ENCODE data around the gene GPR45.
"Not testable (repeated sequence)": the region's sequence is repeated elsewhere in the genome, so short reads cannot be mapped to it uniquely, and the experiment has no call there.

The GPR45 gene

GRCh38 chr2:105243961-105244360 is 2.4 kb downstream of the GPR45 start:
- H3K27ac Mint-ChIP-seq: no peak overlapping the region
- H3K36me3 Mint-ChIP-seq (ENCODE audit: low read depth): no peaks in the 10 kb centered on the region
- no peaks in the 10 kb centered on the region for H3K4me1 Mint-ChIP-seq (ENCODE audit: low read depth)
- H3K4me3 Mint-ChIP-seq: no peak overlapping the region
- no peaks in the 10 kb centered on the region for H3K9me3 Mint-ChIP-seq
- H3K27me3 Mint-ChIP-seq: peaks cover under 1% of the 10 kb centered on the region
- intact Hi-C loops (cut with micrococcal nuclease): no loop called here

GRCh38 chr2:105244451-105244850 is 2.9 kb downstream of the GPR45 start:
- no peaks in the 10 kb centered on the region for H3K4me1 Mint-ChIP-seq (ENCODE audit: low read depth)
- no peaks in the 10 kb centered on the region for H3K27me3 Mint-ChIP-seq
- no peaks in the 10 kb centered on the region for H3K36me3 Mint-ChIP-seq (ENCODE audit: low read depth)
- intact Hi-C loops (cut with micrococcal nuclease): no loop called here
- H3K9me3 Mint-ChIP-seq: no peaks in the 10 kb centered on the region
- no peak overlapping the region for H3K27ac Mint-ChIP-seq
- H3K4me3 Mint-ChIP-seq: no peak overlapping the region

DNA sequence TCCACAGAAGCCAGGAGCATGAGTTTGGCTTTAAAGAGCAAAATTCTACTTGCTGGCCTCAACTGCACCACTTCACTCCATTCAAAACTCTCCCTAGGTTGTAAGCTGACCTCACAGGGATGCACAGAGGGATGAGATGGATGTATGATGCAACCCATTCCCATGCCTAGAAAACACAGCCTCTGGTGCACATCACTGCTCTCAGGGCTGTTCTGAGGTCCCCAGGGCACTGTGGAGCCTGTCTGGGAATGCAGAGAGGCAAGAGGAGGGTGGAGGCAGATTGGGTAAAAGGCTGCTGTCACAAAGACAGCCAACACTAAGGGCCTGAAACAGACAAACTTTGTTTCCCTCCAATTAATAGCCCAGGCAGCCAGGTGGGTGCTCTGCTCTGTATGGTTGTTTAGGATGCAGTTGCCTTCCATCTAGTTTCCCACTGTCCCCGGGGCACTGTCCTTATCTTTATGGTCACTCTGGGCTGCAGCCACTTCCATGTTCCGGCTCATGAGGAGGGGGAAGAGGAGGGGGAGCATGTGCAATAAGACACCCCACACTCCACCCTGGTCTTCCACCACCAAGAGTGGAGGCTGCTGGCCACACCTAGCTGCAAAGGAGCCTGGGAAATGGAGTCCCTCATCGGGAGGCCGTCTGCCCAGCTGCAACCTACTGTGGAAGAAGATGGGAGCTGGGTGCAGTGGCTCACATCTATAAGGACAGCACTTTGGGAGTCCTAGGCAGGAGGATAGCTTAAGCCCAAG is 7.0 kb downstream of the GPR45 start:
- no peaks in the 10 kb centered on the region for H3K9me3 Mint-ChIP-seq

GRCh38 chr2:105249181-105249580 is 7.6 kb downstream of the GPR45 start:
- intact Hi-C loops (cut with micrococcal nuclease): no loop called here
- H3K4me1 Mint-ChIP-seq (ENCODE audit: low read depth): no peaks in the 10 kb centered on the region
- H3K9me3 Mint-ChIP-seq: no peaks in the 10 kb centered on the region
- H3K27ac Mint-ChIP-seq: no peak overlapping the region
- no peaks in the 10 kb centered on the region for H3K27me3 Mint-ChIP-seq
- no peaks in the 10 kb centered on the region for H3K36me3 Mint-ChIP-seq (ENCODE audit: low read depth)
- H3K4me3 Mint-ChIP-seq: no peak overlapping the region

More for the DNA sequence above, 7.0 kb downstream of the GPR45 start:
- Mint-ChIP-seq H3K4me1 (ENCODE audit: low read depth) (no peaks in the 10 kb centered on the region), H3K27me3 (no peaks in the 10 kb centered on the region), H3K36me3 (ENCODE audit: low read depth) (no peaks in the 10 kb centered on the region), H3K27ac (no peak overlapping the region), H3K4me3 (no peak overlapping the region)
- intact Hi-C loops (cut with micrococcal nuclease): no loop called here

DNA sequence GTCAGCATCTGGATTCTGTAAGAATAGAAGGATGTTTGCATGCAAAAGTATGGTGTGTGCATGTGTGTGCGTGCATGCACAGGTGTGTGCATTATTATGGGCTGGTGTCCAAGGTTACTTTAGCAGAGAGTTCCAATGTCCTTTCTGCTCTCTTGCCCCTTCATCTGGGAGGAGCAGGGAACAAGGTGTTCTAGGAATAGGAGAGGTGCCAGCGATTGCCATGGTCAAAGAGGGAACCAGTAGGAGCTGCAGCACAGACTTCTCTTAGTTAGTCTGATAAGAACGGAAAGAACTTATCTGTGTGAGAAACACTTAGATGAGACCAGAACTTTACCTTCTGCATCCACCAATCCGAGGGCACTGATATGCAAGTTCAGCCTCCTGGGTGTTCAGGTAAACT is 8.3 kb downstream of the GPR45 start:
- H3K4me3 Mint-ChIP-seq: no peak overlapping the region
- no peaks in the 10 kb centered on the region for H3K36me3 Mint-ChIP-seq (ENCODE audit: low read depth)
- no peaks in the 10 kb centered on the region for H3K9me3 Mint-ChIP-seq
- H3K27ac Mint-ChIP-seq: no peak overlapping the region
- intact Hi-C loops (cut with micrococcal nuclease): no loop called here
- no peaks in the 10 kb centered on the region for H3K27me3 Mint-ChIP-seq
- no peaks in the 10 kb centered on the region for H3K4me1 Mint-ChIP-seq (ENCODE audit: low read depth)

GRCh38 chr2:105251016-105251648 is 9.6 kb downstream of the GPR45 start:
- intact Hi-C loops (cut with micrococcal nuclease); H3K27me3 Mint-ChIP-seq; H3K9me3 Mint-ChIP-seq; H3K27ac Mint-ChIP-seq; H3K36me3 Mint-ChIP-seq (ENCODE audit: low read depth); H3K4me3 Mint-ChIP-seq; H3K4me1 Mint-ChIP-seq (ENCODE audit: low read depth): not testable (repeated sequence)

- Mint-ChIP-seq H3K27ac (no peak overlapping the region), H3K4me3 (no peak overlapping the region), H3K9me3 (no peaks in the 10 kb centered on the region), H3K27me3 (no peaks in the 10 kb centered on the region), H3K36me3 (ENCODE audit: low read depth) (no peaks in the 10 kb centered on the region), H3K4me1 (ENCODE audit: low read depth) (peaks cover 3% of the 10 kb centered on the region)
- intact Hi-C loops (cut with micrococcal nuclease): no loop called here
Measured at GRCh38 chr2:105252271-105252670, 10.7 kb downstream of the GPR45 start.

- Mint-ChIP-seq H3K27me3 (no peaks in the 10 kb centered on the region), H3K4me3 (no peak overlapping the region), H3K36me3 (ENCODE audit: low read depth) (no peaks in the 10 kb centered on the region), H3K4me1 (ENCODE audit: low read depth) (peaks cover 10% of the 10 kb centered on the region), H3K9me3 (no peaks in the 10 kb centered on the region), H3K27ac (no peak overlapping the region)
- intact Hi-C loops (cut with micrococcal nuclease): no loop called here
Measured at GRCh38 chr2:105254531-105255210, 13.1 kb downstream of the GPR45 start.

DNA sequence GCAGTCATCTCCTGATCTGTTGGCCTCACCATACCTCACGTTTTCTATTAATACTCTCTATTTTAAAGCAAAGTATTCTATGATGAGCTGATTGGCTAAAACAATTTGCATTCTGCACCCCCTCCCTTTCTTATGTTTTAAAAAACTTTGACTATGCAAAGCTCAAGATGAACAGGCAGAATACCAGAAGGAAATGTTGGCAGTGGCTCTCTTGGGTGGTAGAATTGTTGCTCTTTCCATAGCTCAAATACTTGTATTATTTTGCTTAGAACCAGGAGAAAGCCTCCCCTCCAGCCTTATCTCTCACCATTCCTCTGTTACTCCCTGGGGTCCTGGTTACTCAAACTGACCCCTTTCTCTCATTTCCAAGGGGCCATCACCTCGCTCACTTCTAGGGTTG is 14.4 kb downstream of the GPR45 start:
- intact Hi-C loops (cut with micrococcal nuclease): no loop called here
- H3K4me3 Mint-ChIP-seq: no peak overlapping the region
- no peaks in the 10 kb centered on the region for H3K27me3 Mint-ChIP-seq
- no peak overlapping the region for H3K27ac Mint-ChIP-seq
- H3K9me3 Mint-ChIP-seq: no peaks in the 10 kb centered on the region
- H3K4me1 Mint-ChIP-seq (ENCODE audit: low read depth): peaks cover 10% of the 10 kb centered on the region
- H3K36me3 Mint-ChIP-seq (ENCODE audit: low read depth): no peaks in the 10 kb centered on the region

GRCh38 chr2:105256431-105257047 is 15.0 kb downstream of the GPR45 start:
- no peak overlapping the region for H3K4me3 Mint-ChIP-seq
- peaks cover 10% of the 10 kb centered on the region for H3K4me1 Mint-ChIP-seq (ENCODE audit: low read depth)
- no peak overlapping the region for H3K27ac Mint-ChIP-seq
- no peaks in the 10 kb centered on the region for H3K27me3 Mint-ChIP-seq
- no peaks in the 10 kb centered on the region for H3K9me3 Mint-ChIP-seq
- intact Hi-C loops (cut with micrococcal nuclease): no loop called here
- no peaks in the 10 kb centered on the region for H3K36me3 Mint-ChIP-seq (ENCODE audit: low read depth)

- Mint-ChIP-seq H3K4me1 (ENCODE audit: low read depth) (peaks cover 10% of the 10 kb centered on the region), H3K36me3 (ENCODE audit: low read depth) (peaks cover 10% of the 10 kb centered on the region), H3K9me3 (no peaks in the 10 kb centered on the region), H3K4me3 (no peak overlapping the region), H3K27me3 (no peaks in the 10 kb centered on the region), H3K27ac (no peak overlapping the region)
- intact Hi-C loops (cut with micrococcal nuclease): no loop called here
Measured at GRCh38 chr2:105257981-105258380, 16.4 kb downstream of the GPR45 start.

DNA sequence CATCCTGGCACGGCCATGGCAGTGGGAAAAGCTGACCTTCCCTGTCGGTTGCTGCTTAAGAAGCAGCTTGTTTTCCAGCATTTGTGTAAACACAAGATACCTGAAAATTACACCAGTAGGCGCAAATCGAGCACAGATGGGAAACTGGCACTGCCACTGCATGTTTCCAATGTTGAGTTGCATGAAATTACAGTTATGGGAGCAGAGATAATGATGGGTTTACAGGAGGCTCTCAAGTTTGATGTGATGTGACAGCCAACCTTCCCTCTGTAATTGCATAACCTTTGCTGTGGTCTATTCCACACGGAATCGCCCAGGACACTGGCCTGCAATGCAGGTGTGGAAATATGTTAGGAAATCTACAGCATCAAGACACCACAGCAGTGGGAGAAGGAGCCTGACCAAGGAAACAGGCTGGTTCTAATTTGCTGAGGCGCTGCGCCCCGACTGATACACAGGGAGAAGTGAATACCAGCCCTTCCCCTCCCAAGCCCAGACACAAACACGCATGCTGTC is 17.4 kb downstream of the GPR45 start:
- Mint-ChIP-seq H3K9me3 (no peaks in the 10 kb centered on the region), H3K27me3 (no peaks in the 10 kb centered on the region), H3K4me3 (no peak overlapping the region), H3K27ac (no peak overlapping the region), H3K36me3 (ENCODE audit: low read depth) (peaks cover 19% of the 10 kb centered on the region), H3K4me1 (ENCODE audit: low read depth) (peaks cover 10% of the 10 kb centered on the region)
- intact Hi-C loops (cut with micrococcal nuclease): no loop called here

DNA sequence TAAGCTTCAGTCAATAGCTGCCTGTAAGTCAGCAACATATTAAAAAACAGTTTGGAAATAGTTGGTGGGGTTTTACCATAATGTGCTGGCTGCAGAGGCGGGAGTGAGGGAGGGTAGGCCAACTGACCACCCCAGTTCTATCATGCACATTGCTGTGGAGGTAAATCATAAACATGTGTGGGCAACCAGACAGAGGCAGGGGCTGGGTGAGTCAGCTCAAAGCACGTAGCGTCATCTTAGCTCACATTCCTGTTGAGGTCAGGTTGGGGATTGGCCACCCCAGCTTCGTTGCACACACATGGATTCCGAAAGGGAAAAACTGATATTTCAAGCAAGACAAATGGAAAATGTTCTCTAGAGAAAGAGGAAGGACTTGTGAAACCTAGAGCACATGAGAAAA is 19.5 kb downstream of the GPR45 start:
- Mint-ChIP-seq H3K9me3 (no peaks in the 10 kb centered on the region), H3K4me3 (no peak overlapping the region), H3K27me3 (no peaks in the 10 kb centered on the region), H3K4me1 (ENCODE audit: low read depth) (peaks cover 10% of the 10 kb centered on the region), H3K27ac (no peak overlapping the region), H3K36me3 (ENCODE audit: low read depth) (peaks cover 29% of the 10 kb centered on the region)
- intact Hi-C loops (cut with micrococcal nuclease): no loop called here

GRCh38 chr2:105262651-105263091 is 21.1 kb downstream of the GPR45 start:
- H3K27me3 Mint-ChIP-seq: no peaks in the 10 kb centered on the region
- no peaks in the 10 kb centered on the region for H3K9me3 Mint-ChIP-seq
- H3K27ac Mint-ChIP-seq: no peak overlapping the region
- no peak overlapping the region for H3K4me3 Mint-ChIP-seq
- H3K4me1 Mint-ChIP-seq (ENCODE audit: low read depth): peaks cover 5% of the 10 kb centered on the region
- intact Hi-C loops (cut with micrococcal nuclease): no loop called here
- H3K36me3 Mint-ChIP-seq (ENCODE audit: low read depth): peaks cover 45% of the 10 kb centered on the region

Measured in dendritic cell treated with granulocyte-macrophage colony-stimulating factor and Interleukin-4, amounts not matched to agents 40 ng/mL and 50 ng/mL, for 4 days (primary cell).